AG08396 (cell line): ENCODE data around the gene RNASE4.
"Not testable (repeated sequence)": the region's sequence is repeated elsewhere in the genome, so short reads cannot be mapped to it uniquely, and the experiment has no call there.

Experiments used
- DNase-seq: peaks from one replicate; pipeline ENCODE4 v3.0.0; 2012; ENCODE audit warnings: low spot score, mixed read lengths

The RNASE4 gene

GRCh38 chr14:20683891-20684661 lies at the start of gene RNASE4:
TSS of gene RNASE4 (plus strand) at chr14:20684560. CDS start at chr14:20699372, 14,812 bp downstream.
- DNase-seq: peak; percentile 81

- no peak for DNase-seq
These were observed 42.8 kb upstream of the RNASE4 start, which contains the start of gene OR6S1 for GRCh38 chr14:20641591-20641990. TSS of gene OR6S1 (minus strand) at chr14:20641691. CDS start at chr14:20641691, 0 bp downstream.

- DNase-seq: no peak
These were observed 42.2 kb upstream of the RNASE4 start for GRCh38 chr14:20642182-20642581.

- DNase-seq: not testable (repeated sequence)
These were observed 41.6 kb upstream of the RNASE4 start for GRCh38 chr14:20642755-20643154.

GRCh38 chr14:20644520-20644919 lies 39.8 kb upstream of the RNASE4 start:
- no peak for DNase-seq

- no peak for DNase-seq
These were observed 38.9 kb upstream of the RNASE4 start for GRCh38 chr14:20645481-20645880.

- DNase-seq: peak; percentile 47
These were observed 31.1 kb upstream of the RNASE4 start for GRCh38 chr14:20652996-20653975.

- DNase-seq: no peak
These were observed 28.5 kb upstream of the RNASE4 start for GRCh38 chr14:20655851-20656250.

- DNase-seq: no peak
These were observed 28.1 kb upstream of the RNASE4 start for GRCh38 chr14:20656274-20656673.

GRCh38 chr14:20657216-20658211 lies 26.8 kb upstream of the RNASE4 start:
- DNase-seq: peak; percentile 24

GRCh38 chr14:20658246-20658645 lies 26.1 kb upstream of the RNASE4 start:
- DNase-seq: no peak

- no peak for DNase-seq
These were observed 25.0 kb upstream of the RNASE4 start for GRCh38 chr14:20659336-20659735.

GRCh38 chr14:20659813-20660395 lies 24.5 kb upstream of the RNASE4 start:
- DNase-seq: no peak

- no peak for DNase-seq
These were observed 23.2 kb upstream of the RNASE4 start for GRCh38 chr14:20661197-20661596.

GRCh38 chr14:20662968-20663732 lies 21.2 kb upstream of the RNASE4 start:
- peak; percentile 39 for DNase-seq

- not testable (repeated sequence) for DNase-seq
These were observed 17.9 kb upstream of the RNASE4 start for GRCh38 chr14:20666400-20666961.

- no peak for DNase-seq
These were observed 16.4 kb upstream of the RNASE4 start for GRCh38 chr14:20667957-20668356.

- no peak for DNase-seq
These were observed 15.4 kb upstream of the RNASE4 start for GRCh38 chr14:20668969-20669368.

- DNase-seq: no peak
These were observed 12.6 kb upstream of the RNASE4 start for GRCh38 chr14:20671597-20672283.
